HG03060 (cell line): Measurements from ENCODE around the gene PLK4.

Experiments
- ATAC-seq: cut with Tn5 transposase; IDR thresholded peaks from one replicate; pipeline ENCODE4 v1.9.1; 2021; ENCODE audit warnings: low read depth, moderate number of reproducible peaks; ENCODE audit not compliant: unreplicated experiment

The PLK4 gene

GRCh38 chr4:127880763-127881562 is at the start of gene PLK4:
PLK4 (plus strand) TSS chr4:127880893; CDS start chr4:127881135, 242 bp downstream.
- ATAC-seq: peak; percentile 94

GRCh38 chr4:127832585-127832984 is 48.1 kb upstream of the PLK4 start:
- peak; percentile 55 for ATAC-seq

- ATAC-seq: no peak
Observed at GRCh38 chr4:127843704-127844600, 36.7 kb upstream of the PLK4 start.

GRCh38 chr4:127844601-127845116 is 36.0 kb upstream of the PLK4 start:
- ATAC-seq: no peak

- no peak for ATAC-seq
Observed at GRCh38 chr4:127846061-127846460, 34.6 kb upstream of the PLK4 start.

GRCh38 chr4:127846765-127847164 is 33.9 kb upstream of the PLK4 start:
- no peak for ATAC-seq

- no peak for ATAC-seq
Observed at GRCh38 chr4:127849505-127850234, 31.0 kb upstream of the PLK4 start.

- no peak for ATAC-seq
Observed at GRCh38 chr4:127852661-127853060, 28.0 kb upstream of the PLK4 start.

- peak; percentile 7 for ATAC-seq
Observed at GRCh38 chr4:127856196-127856812, 24.4 kb upstream of the PLK4 start.

- peak; percentile 79 for ATAC-seq
Observed at GRCh38 chr4:127856813-127857447, 23.8 kb upstream of the PLK4 start.

- no peak for ATAC-seq
Observed at GRCh38 chr4:127857641-127858040, 23.1 kb upstream of the PLK4 start.

- no peak for ATAC-seq
Observed at GRCh38 chr4:127868196-127868595, 12.5 kb upstream of the PLK4 start.

GRCh38 chr4:127870281-127870680 is 10.4 kb upstream of the PLK4 start:
- ATAC-seq: no peak

GRCh38 chr4:127870688-127871087 is 10.0 kb upstream of the PLK4 start:
- ATAC-seq: no peak

GRCh38 chr4:127875791-127876190 is 4.9 kb upstream of the PLK4 start:
- no peak for ATAC-seq

- peak; percentile 33 for ATAC-seq
Observed at GRCh38 chr4:127881563-127881864, 821 bp downstream of the PLK4 start.

- ATAC-seq: no peak
Observed at GRCh38 chr4:127888559-127888958, 7.9 kb downstream of the PLK4 start.

- no peak for ATAC-seq
Observed at GRCh38 chr4:127889903-127890302, 9.2 kb downstream of the PLK4 start.

- ATAC-seq: no peak
Observed at GRCh38 chr4:127896069-127896468, 15.4 kb downstream of the PLK4 start.

GRCh38 chr4:127896528-127896927 is 15.8 kb downstream of the PLK4 start:
- ATAC-seq: no peak
